ENCODE measurements around the gene ARAP3.
"Not testable (repeated sequence)": the region's sequence is repeated elsewhere in the genome, so short reads cannot be mapped to it uniquely, and the experiment has no call there.

DNA sequence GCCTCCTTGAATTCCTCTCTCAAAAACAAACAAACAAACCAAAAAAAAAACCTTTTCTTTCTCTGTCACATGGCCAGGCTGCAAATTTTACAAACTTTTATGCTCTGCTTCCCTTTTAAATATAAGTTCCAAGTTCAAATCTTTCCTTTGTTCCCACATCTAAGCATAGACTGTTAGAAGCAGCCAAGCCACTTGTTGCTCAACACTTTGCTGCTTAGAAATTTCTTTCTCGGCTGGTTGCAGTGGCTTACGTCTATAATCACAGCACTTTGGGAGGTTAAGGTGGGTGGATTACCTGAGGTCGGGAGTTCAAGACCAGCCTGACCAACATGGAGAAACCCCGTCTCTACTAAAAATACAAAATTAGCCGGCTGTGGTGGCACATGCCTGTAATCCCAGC lies 43.1 kb upstream of the ARAP3 start:
- TF ChIP-seq, protein P1, sequence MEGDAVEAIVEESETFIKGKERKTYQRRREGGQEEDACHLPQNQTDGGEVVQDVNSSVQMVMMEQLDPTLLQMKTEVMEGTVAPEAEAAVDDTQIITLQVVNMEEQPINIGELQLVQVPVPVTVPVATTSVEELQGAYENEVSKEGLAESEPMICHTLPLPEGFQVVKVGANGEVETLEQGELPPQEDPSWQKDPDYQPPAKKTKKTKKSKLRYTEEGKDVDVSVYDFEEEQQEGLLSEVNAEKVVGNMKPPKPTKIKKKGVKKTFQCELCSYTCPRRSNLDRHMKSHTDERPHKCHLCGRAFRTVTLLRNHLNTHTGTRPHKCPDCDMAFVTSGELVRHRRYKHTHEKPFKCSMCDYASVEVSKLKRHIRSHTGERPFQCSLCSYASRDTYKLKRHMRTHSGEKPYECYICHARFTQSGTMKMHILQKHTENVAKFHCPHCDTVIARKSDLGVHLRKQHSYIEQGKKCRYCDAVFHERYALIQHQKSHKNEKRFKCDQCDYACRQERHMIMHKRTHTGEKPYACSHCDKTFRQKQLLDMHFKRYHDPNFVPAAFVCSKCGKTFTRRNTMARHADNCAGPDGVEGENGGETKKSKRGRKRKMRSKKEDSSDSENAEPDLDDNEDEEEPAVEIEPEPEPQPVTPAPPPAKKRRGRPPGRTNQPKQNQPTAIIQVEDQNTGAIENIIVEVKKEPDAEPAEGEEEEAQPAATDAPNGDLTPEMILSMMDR (IDR thresholded peaks at IDR 0.05), result not testable (repeated sequence)
- not testable (repeated sequence) for TF ChIP-seq EZH2 (IDR thresholded peaks at IDR 0.05; ENCODE audit: borderline replicate concordance, insufficient read depth, low read depth, low read length, poor library complexity, severe bottlenecking)

Measured in B cell (primary cell).